Gastrocnemius medialis (tissue), 4 donors: ENCODE results near the gene MRTO4.
"Not testable (repeated sequence)": the region's sequence is repeated elsewhere in the genome, so short reads cannot be mapped to it uniquely, and the experiment has no call there.

Source experiments
- CTCF ChIP-seq, 5 experiments: fragments of 450-650 bp in 3 of 5; fragments of 200-600 bp in 2 of 5; sonication (generic) in 2 of 5; IDR thresholded peaks in 4 of 5; conservative IDR thresholded peaks in 1 of 5; 1 replicate in 4 of 5; 2 replicates in 1 of 5; pipeline ENCODE4 v1.5.1; 2016 to 2019; ENCODE audit warnings: antibody characterized with exemption in 5 of 5, mild to moderate bottlenecking in 3 of 5, moderate library complexity in 3 of 5
- POLR2A ChIP-seq, 2 donors: fragments of 450-650 bp; IDR thresholded peaks; one replicate each; pipeline ENCODE4 v1.6.1; 2017; ENCODE audit warnings: antibody characterized with exemption in 2 of 2, mild to moderate bottlenecking in 2 of 2, moderate library complexity in 2 of 2

- not testable (repeated sequence) for TF ChIP-seq CTCF (IDR thresholded peaks at IDR 0.05 in 4 of 5, conservative IDR thresholded peaks at IDR 0.05 in 1 of 5); POLR2A (IDR thresholded peaks at IDR 0.05)
These were observed 37.0 kb downstream of the MRTO4 start, which contains the start of gene AKR7A3 for GRCh38 chr1:19288324-19289241.
